ENCODE measurements around the gene LIF. TPM values are rescaled to one million over a fixed set of nuclear protein-coding genes. Genes with fewer than 3 reads are reported as not detected.

Gene LIF
- total RNA-seq, 2 donors from 2014 or later = 1.8 to 5.3 TPM

GRCh38 chr22:30250661-30251267 is 4.2 kb upstream of the LIF start:
- no peak overlapping the region for H3K27ac Mint-ChIP-seq
- no peak overlapping the region for H3K4me3 Mint-ChIP-seq
- no peaks in the 10 kb centered on the region for H3K27me3 Mint-ChIP-seq
- peaks cover 26% of the 10 kb centered on the region for H3K4me1 Mint-ChIP-seq
- no peaks in the 10 kb centered on the region for H3K9me3 ChIP-seq (ENCODE audit: control insufficient read depth, low read length, poor library complexity, severe bottlenecking)
- ATAC-seq = no peak
- DNase-seq = no peak
- H3K36me3 Mint-ChIP-seq (ENCODE audit: low read depth) = peaks cover 4% of the 10 kb centered on the region

GRCh38 chr22:30250039-30250565 is 3.5 kb upstream of the LIF start:
- Mint-ChIP-seq H3K4me1 (peaks cover 31% of the 10 kb centered on the region), H3K27ac (no peak overlapping the region), H3K4me3 (no peak overlapping the region)

GRCh38 chr22:30249049-30250038 is 2.8 kb upstream of the LIF start:
- no peak for ATAC-seq
- H3K4me3 Mint-ChIP-seq = no peak overlapping the region
- peaks cover 39% of the 10 kb centered on the region for H3K4me1 Mint-ChIP-seq
- H3K36me3 Mint-ChIP-seq (ENCODE audit: low read depth) = peaks cover 6% of the 10 kb centered on the region
- no peak overlapping the region for H3K27ac Mint-ChIP-seq
- no peak for DNase-seq
- no peaks in the 10 kb centered on the region for H3K27me3 Mint-ChIP-seq
- H3K9me3 ChIP-seq (ENCODE audit: control insufficient read depth, low read length, poor library complexity, severe bottlenecking) = no peaks in the 10 kb centered on the region

More at GRCh38 chr22:30250039-30250565, 3.5 kb upstream of the LIF start:
- H3K9me3 ChIP-seq (ENCODE audit: control insufficient read depth, low read length, poor library complexity, severe bottlenecking) = no peaks in the 10 kb centered on the region
- H3K36me3 Mint-ChIP-seq (ENCODE audit: low read depth) = peaks cover 6% of the 10 kb centered on the region
- H3K27me3 Mint-ChIP-seq = no peaks in the 10 kb centered on the region
- no peak for ATAC-seq
- DNase-seq = no peak

GRCh38 chr22:30248484-30248883 is 1.9 kb upstream of the LIF start:
- ATAC-seq = no peak
- no peaks in the 10 kb centered on the region for H3K9me3 ChIP-seq (ENCODE audit: control insufficient read depth, low read length, poor library complexity, severe bottlenecking)
- Mint-ChIP-seq H3K27me3 (no peaks in the 10 kb centered on the region), H3K4me3 (peak overlapping the region; percentile 71), H3K27ac (peak overlapping the region; percentile 24), H3K4me1 (peaks cover 47% of the 10 kb centered on the region), H3K36me3 (ENCODE audit: low read depth) (peaks cover 6% of the 10 kb centered on the region)
- no peak for DNase-seq

GRCh38 chr22:30247974-30248373 is 1.4 kb upstream of the LIF start:
- ATAC-seq = no peak
- peaks cover 6% of the 10 kb centered on the region for H3K36me3 Mint-ChIP-seq (ENCODE audit: low read depth)

GRCh38 chr22:30247561-30247960 is 1.0 kb upstream of the LIF start:
- Mint-ChIP-seq H3K27me3 (no peaks in the 10 kb centered on the region), H3K4me1 (peaks cover 46% of the 10 kb centered on the region), H3K4me3 (no peak overlapping the region), H3K27ac (peak overlapping the region; percentile 27), H3K36me3 (ENCODE audit: low read depth) (peaks cover 6% of the 10 kb centered on the region)
- ATAC-seq (no peak), DNase-seq (no peak)
- no peaks in the 10 kb centered on the region for H3K9me3 ChIP-seq (ENCODE audit: control insufficient read depth, low read length, poor library complexity, severe bottlenecking)

More at GRCh38 chr22:30247974-30248373, 1.4 kb upstream of the LIF start:
- no peak for DNase-seq
- Mint-ChIP-seq H3K4me1 (peaks cover 48% of the 10 kb centered on the region), H3K4me3 (peak overlapping the region; percentile 71), H3K27ac (peak overlapping the region; percentile 27), H3K27me3 (no peaks in the 10 kb centered on the region)
- no peaks in the 10 kb centered on the region for H3K9me3 ChIP-seq (ENCODE audit: control insufficient read depth, low read length, poor library complexity, severe bottlenecking)

- DNase-seq (no peak), ATAC-seq (no peak)
- peaks cover 44% of the 10 kb centered on the region for H3K4me1 Mint-ChIP-seq
- peaks cover 6% of the 10 kb centered on the region for H3K36me3 Mint-ChIP-seq (ENCODE audit: low read depth)
- H3K9me3 ChIP-seq (ENCODE audit: control insufficient read depth, low read length, poor library complexity, severe bottlenecking) = no peaks in the 10 kb centered on the region
- H3K27me3 Mint-ChIP-seq = no peaks in the 10 kb centered on the region
- peak overlapping the region; percentile 11 for H3K27ac Mint-ChIP-seq
- H3K4me3 Mint-ChIP-seq = peak overlapping the region; percentile 92
Observed at GRCh38 chr22:30246814-30247376, 336 bp upstream of the LIF start.

GRCh38 chr22:30245181-30245984 is 1.2 kb downstream of the LIF start:
- peaks cover 6% of the 10 kb centered on the region for H3K36me3 Mint-ChIP-seq (ENCODE audit: low read depth)
- peaks cover 45% of the 10 kb centered on the region for H3K4me1 Mint-ChIP-seq
- peak overlapping the region; percentile 11 for H3K27ac Mint-ChIP-seq
- ATAC-seq (no peak), DNase-seq (no peak)
- H3K27me3 Mint-ChIP-seq = no peaks in the 10 kb centered on the region
- peak overlapping the region; percentile 92 for H3K4me3 Mint-ChIP-seq
- no peaks in the 10 kb centered on the region for H3K9me3 ChIP-seq (ENCODE audit: control insufficient read depth, low read length, poor library complexity, severe bottlenecking)

- DNase-seq = no peak
- Mint-ChIP-seq H3K4me1 (peaks cover 45% of the 10 kb centered on the region), H3K36me3 (ENCODE audit: low read depth) (peaks cover 6% of the 10 kb centered on the region), H3K27ac (peak overlapping the region; percentile 43), H3K4me3 (peak overlapping the region; percentile 92), H3K27me3 (no peaks in the 10 kb centered on the region)
- no peak for ATAC-seq
- H3K9me3 ChIP-seq (ENCODE audit: control insufficient read depth, low read length, poor library complexity, severe bottlenecking) = no peaks in the 10 kb centered on the region
Observed at GRCh38 chr22:30244641-30245040, 1.9 kb downstream of the LIF start.

- no peak for ATAC-seq
- Mint-ChIP-seq H3K4me3 (peak overlapping the region; percentile 92), H3K36me3 (ENCODE audit: low read depth) (peaks cover 6% of the 10 kb centered on the region), H3K27ac (peak overlapping the region; percentile 43), H3K4me1 (peaks cover 45% of the 10 kb centered on the region), H3K27me3 (no peaks in the 10 kb centered on the region)
- H3K9me3 ChIP-seq (ENCODE audit: control insufficient read depth, low read length, poor library complexity, severe bottlenecking) = no peaks in the 10 kb centered on the region
- no peak for DNase-seq
Observed at GRCh38 chr22:30244066-30244465, 2.5 kb downstream of the LIF start.

- peaks cover 6% of the 10 kb centered on the region for H3K36me3 Mint-ChIP-seq (ENCODE audit: low read depth)
- H3K4me3 Mint-ChIP-seq = peak overlapping the region; percentile 92
- no peak for DNase-seq
- peak; percentile 48 for ATAC-seq
- no peaks in the 10 kb centered on the region for H3K9me3 ChIP-seq (ENCODE audit: control insufficient read depth, low read length, poor library complexity, severe bottlenecking)
- peaks cover 44% of the 10 kb centered on the region for H3K4me1 Mint-ChIP-seq
- H3K27me3 Mint-ChIP-seq = no peaks in the 10 kb centered on the region
- no peak overlapping the region for H3K27ac Mint-ChIP-seq
Observed at GRCh38 chr22:30243661-30244060, 2.9 kb downstream of the LIF start.

- DNase-seq (no peak), ATAC-seq (no peak)
- no peak overlapping the region for H3K4me3 Mint-ChIP-seq
- H3K27ac Mint-ChIP-seq = peak overlapping the region; percentile 3
- peaks cover 2% of the 10 kb centered on the region for H3K36me3 Mint-ChIP-seq (ENCODE audit: low read depth)
- H3K4me1 Mint-ChIP-seq = peaks cover 35% of the 10 kb centered on the region
- H3K27me3 Mint-ChIP-seq = no peaks in the 10 kb centered on the region
- H3K9me3 ChIP-seq (ENCODE audit: control insufficient read depth, low read length, poor library complexity, severe bottlenecking) = no peaks in the 10 kb centered on the region
Observed at GRCh38 chr22:30241576-30242371, 4.8 kb downstream of the LIF start.
